ENCODE data around the gene CAVIN2.

Gene CAVIN2

GRCh38 chr2:191864628-191865374, 17.9 kb upstream of the CAVIN2 start:
- DNase-seq, result no peak

DNA sequence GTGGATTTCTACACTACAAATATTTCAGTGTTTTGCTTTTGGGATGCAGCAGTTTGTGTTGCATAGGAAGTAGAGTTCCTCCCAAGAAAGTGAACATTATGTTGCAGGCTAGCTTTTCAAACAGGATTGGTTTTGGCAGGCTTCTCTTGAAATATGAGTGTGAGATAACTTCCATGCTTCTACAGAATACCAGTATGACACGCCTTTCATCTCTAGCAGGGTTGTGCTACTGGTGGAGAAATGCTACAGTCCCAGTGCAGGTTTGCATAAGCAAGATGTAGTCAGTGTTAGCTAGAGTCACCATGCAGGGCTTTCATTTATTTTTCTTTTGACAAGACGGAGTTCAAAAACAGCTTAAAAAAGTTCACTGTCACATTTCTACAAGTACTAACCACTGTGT, 17.1 kb upstream of the CAVIN2 start:
- DNase-seq, result no peak

- no peak for DNase-seq
Observed at GRCh38 chr2:191862156-191862775, 15.4 kb upstream of the CAVIN2 start.

- DNase-seq, result no peak
Observed at GRCh38 chr2:191860760-191861466, 14.0 kb upstream of the CAVIN2 start.

GRCh38 chr2:191859681-191860080, 12.8 kb upstream of the CAVIN2 start:
- DNase-seq, result no peak

DNA sequence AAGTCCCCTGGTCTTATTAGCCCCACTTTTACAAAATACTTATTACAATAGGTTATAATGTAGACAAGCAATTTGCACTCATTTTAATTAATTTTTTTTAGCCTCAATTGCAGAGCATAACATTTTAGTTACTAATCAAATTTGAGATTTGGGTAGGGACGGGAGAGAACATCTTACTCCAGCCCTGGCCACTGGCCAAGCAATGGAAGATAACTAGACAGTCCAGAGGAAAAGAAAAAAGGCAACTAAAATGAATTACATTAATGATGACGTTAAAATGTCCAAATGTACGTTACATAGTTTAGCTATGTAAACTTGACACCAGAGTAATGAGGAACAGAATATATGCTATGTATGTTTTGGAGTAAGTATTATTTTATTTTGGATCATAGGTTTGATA, 11.0 kb upstream of the CAVIN2 start:
- no peak for DNase-seq

- DNase-seq, result no peak
Observed at GRCh38 chr2:191857259-191857805, 10.4 kb upstream of the CAVIN2 start.

DNA sequence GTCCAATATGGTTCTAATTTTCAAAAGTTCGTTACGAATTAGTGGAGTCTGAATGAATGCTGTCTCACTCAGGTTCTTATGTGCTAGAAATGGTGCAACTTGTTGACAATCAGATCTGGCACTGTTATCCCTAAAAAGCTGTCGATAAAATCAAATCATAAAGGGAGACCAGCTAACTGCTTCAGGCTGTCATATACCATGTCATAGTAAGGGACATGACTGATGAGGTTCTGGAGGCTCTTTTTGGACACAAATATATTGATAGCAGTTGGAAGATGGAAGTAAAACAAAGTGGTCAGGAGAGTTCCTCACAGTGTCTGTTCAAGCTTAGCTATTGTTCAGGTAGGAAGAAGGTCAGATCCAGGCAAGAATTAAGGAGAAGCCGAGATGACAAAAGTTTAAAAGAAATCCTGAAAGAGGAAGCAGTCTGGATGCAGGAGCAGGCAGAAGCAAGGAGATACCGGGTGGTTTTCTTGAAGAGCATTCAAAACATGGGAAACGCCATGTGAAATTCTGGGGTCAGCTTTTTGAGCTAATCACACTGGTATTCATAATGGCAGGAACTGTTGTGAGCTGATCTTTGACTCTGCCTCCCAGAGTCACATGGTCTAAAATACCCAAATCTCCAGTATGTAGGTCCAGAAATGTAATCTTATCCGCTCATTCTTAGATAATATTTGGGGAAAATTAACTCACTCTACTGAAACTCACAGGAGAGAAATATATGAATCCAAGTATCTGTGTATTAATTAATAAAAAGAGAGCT, 9.4 kb upstream of the CAVIN2 start:
- DNase-seq, result no peak

GRCh38 chr2:191855382-191855781, 8.5 kb upstream of the CAVIN2 start:
- DNase-seq, result no peak

DNA sequence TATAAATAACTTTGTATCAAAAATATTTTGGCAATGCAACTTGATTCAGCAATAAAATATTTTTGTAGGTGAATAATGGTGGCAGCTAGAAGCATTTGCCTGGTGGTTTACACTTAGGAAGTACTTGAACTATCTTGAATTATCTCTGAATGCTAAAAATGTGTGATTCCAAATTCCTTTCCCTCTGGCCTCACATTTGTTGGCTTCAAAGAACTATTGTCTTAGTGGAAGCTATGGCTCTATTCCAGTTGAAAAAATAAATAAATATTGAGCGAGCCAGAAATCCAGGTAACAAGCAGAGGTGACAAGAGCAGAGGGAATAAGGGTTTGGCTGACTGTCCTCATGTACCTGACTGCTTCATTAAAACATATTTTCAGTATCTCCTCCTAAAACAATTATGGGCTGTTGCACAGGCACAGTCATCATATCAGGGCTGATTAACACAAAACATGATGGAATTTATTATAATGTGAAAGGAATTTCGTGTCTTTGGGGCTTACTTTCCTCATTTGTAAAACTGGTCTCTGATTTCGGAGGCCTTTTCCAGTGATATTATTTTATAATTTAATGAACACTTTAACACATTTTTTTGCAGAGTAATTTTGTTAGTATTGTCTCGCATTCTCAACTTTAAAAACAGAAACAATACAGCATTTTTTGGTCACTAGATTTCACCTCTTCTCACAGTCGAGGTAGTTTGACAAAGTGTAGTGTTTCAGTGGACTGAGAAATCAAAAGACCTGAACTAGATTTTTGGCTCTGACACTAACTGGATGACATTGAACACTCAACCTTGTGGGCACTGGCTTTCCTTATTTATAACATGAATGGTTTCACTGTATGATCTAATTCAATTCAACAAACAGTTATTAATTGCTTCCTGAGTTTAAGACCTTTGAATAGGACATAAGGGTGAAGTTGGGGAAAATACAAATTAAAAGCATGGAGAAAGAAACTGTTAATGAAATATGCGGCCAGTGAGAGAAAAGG, 7.8 kb upstream of the CAVIN2 start:
- DNase-seq, result no peak

GRCh38 chr2:191853843-191854242, 7.0 kb upstream of the CAVIN2 start:
- DNase-seq, result no peak

GRCh38 chr2:191851158-191851557, 4.3 kb upstream of the CAVIN2 start:
- no peak for DNase-seq

- DNase-seq, result no peak
Observed at GRCh38 chr2:191848771-191849767, 2.2 kb upstream of the CAVIN2 start.

GRCh38 chr2:191847764-191848163, 876 bp upstream of the CAVIN2 start:
- DNase-seq, result no peak

- no peak for DNase-seq
Observed at GRCh38 chr2:191845876-191846514, 893 bp downstream of the CAVIN2 start.

- no peak for DNase-seq
Observed at GRCh38 chr2:191845248-191845715, 1.6 kb downstream of the CAVIN2 start.

GRCh38 chr2:191844706-191845105, 2.2 kb downstream of the CAVIN2 start:
- no peak for DNase-seq

DNA sequence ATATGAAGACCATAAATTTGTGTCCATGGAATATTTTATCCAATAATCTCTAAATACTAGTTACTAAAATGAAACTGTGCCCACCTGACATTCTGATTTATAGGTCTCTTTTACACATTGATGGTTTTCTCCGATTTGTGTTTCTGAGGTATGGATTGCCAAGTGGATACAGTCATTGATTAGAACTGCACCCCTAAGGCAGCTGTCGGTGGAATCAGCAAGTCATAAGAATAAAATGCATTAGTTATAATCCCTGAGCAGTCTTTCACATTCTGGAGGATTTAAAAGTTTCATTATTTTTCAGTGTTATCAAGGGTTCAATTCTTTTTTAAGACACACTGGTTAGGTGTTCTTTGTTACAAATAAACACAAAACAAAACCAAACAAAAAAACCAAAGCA, 6.0 kb downstream of the CAVIN2 start:
- no peak for DNase-seq

DNA sequence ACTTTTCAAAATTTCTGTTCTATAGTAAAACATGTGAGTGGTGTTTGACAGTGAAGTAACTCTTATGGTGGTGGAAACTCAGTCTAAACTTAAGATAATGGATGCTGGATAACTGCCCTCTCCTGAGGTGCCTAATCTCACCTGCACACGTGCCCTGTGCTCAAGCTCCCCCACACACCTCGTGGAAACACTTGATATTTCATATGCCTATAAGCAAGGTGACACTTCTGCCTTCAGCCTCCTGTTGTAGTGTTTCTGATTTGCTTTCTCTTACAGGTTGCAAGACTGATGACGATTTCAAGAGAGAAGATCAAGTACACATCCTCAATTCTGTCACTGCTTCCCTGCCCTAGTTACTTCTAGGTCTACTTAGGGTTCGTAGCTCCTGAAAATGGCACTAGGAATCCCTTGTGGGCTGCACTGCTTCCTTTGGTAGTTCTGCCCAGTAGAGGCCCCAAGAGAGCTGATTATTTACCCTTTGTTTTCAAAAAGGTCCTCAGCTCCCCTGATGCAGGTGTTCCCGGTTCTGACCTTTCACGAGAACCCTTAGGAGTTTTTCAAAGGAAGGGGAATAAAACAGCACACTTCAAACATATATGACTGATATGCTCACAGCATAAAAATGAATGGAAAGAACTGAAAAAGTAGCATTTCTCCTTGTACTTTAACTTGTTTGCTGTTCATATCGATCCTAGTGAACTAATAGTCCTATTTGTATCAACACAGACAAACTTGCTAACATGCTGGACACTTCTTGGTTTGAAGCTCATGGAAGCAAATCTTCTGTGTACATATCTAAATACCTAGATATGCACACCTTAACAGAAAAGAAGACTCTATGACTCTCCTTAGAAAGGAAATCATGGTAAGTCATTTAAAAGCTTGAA, 6.7 kb downstream of the CAVIN2 start:
- no peak for DNase-seq

Measured in stimulated activated CD4-positive, alpha-beta T cell treated with anti-CD3 and anti-CD28 coated beads, Interleukin-4, amount 100 ng/mL, for 4 hours (primary cell).